GM19025 (cell line): Measurements from ENCODE around the gene ZNF688.
A peak's percentile ranks its signal among the peaks of the same experiment; 100 is the strongest.
"Not testable (repeated sequence)": the region's sequence is repeated elsewhere in the genome, so short reads cannot be mapped to it uniquely, and the experiment has no call there.

ENCODE experiments used
- ATAC-seq: cut with Tn5 transposase; IDR thresholded peaks from one replicate; pipeline ENCODE4 v1.9.1; 2021; ENCODE audit warnings: mild to moderate bottlenecking, low read depth, moderate library complexity; ENCODE audit not compliant: unreplicated experiment

Gene ZNF688

GRCh38 chr16:30557957-30558788 lies 13.3 kb downstream of the ZNF688 start, which contains the start of gene ZNF764:
Gene ZNF764 (minus strand): TSS chr16:30558374. CDS start chr16:30558182, 192 bp downstream.
- ATAC-seq: peak; percentile 81

- ATAC-seq: no peak
Measured at GRCh38 chr16:30557707-30557956, 13.9 kb downstream of the ZNF688 start.

GRCh38 chr16:30556125-30556473 lies 15.4 kb downstream of the ZNF688 start:
- no peak for ATAC-seq

- ATAC-seq: no peak
Measured at GRCh38 chr16:30555315-30556124, 16.0 kb downstream of the ZNF688 start.

- no peak for ATAC-seq
Measured at GRCh38 chr16:30554557-30555314, 16.8 kb downstream of the ZNF688 start.

GRCh38 chr16:30553393-30553899 lies 18.1 kb downstream of the ZNF688 start:
- ATAC-seq: no peak

GRCh38 chr16:30552956-30553355 lies 18.6 kb downstream of the ZNF688 start:
- ATAC-seq: no peak

GRCh38 chr16:30551781-30552180 lies 19.7 kb downstream of the ZNF688 start:
- ATAC-seq: no peak

- no peak for ATAC-seq
Measured at GRCh38 chr16:30548416-30549253, 22.9 kb downstream of the ZNF688 start.

GRCh38 chr16:30546115-30546514 lies 25.4 kb downstream of the ZNF688 start:
- ATAC-seq: no peak

- no peak for ATAC-seq
Measured at GRCh38 chr16:30543067-30543466, 28.4 kb downstream of the ZNF688 start.

GRCh38 chr16:30541502-30542329 lies 29.8 kb downstream of the ZNF688 start:
- ATAC-seq: no peak

GRCh38 chr16:30540916-30541464 lies 30.5 kb downstream of the ZNF688 start:
- ATAC-seq: not testable (repeated sequence)

GRCh38 chr16:30539986-30540526 lies 31.5 kb downstream of the ZNF688 start:
- ATAC-seq: not testable (repeated sequence)

GRCh38 chr16:30539000-30539964 lies 32.2 kb downstream of the ZNF688 start:
- ATAC-seq: no peak

- ATAC-seq: not testable (repeated sequence)
Measured at GRCh38 chr16:30536391-30537024, 35.0 kb downstream of the ZNF688 start.

- ATAC-seq: no peak
Measured at GRCh38 chr16:30535777-30536190, 35.7 kb downstream of the ZNF688 start.
